GM18870 (cell line): Measurements from ENCODE around the gene RIPK3.
"Not testable (repeated sequence)": the region's sequence is repeated elsewhere in the genome, so short reads cannot be mapped to it uniquely, and the experiment has no call there.

Source experiments
- ATAC-seq: cut with Tn5 transposase; IDR thresholded peaks from one replicate; pipeline ENCODE4 v1.9.1; 2021; ENCODE audit warnings: moderate library complexity; ENCODE audit not compliant: unreplicated experiment

RIPK3 gene

GRCh38 chr14:24348186-24348585 is 8.4 kb upstream of the RIPK3 start:
- no peak for ATAC-seq

GRCh38 chr14:24347134-24347533 is 7.3 kb upstream of the RIPK3 start:
- ATAC-seq: no peak

- no peak for ATAC-seq
These were observed 4.2 kb upstream of the RIPK3 start for GRCh38 chr14:24343795-24344660.

- ATAC-seq: no peak
These were observed 3.1 kb upstream of the RIPK3 start for GRCh38 chr14:24342889-24343288.

GRCh38 chr14:24340606-24341005 is 815 bp upstream of the RIPK3 start:
- ATAC-seq: no peak

- no peak for ATAC-seq
These were observed 948 bp downstream of the RIPK3 start for GRCh38 chr14:24338843-24339242.

GRCh38 chr14:24337824-24338175 is 2.0 kb downstream of the RIPK3 start:
- no peak for ATAC-seq

- ATAC-seq: no peak
These were observed 2.5 kb downstream of the RIPK3 start for GRCh38 chr14:24337144-24337823.

GRCh38 chr14:24335461-24336171 is 4.2 kb downstream of the RIPK3 start:
- no peak for ATAC-seq

GRCh38 chr14:24334431-24335291 is 5.1 kb downstream of the RIPK3 start, which contains the start of gene ADCY4:
TSS of gene ADCY4 (minus strand) at chr14:24335071. CDS start at chr14:24334652, 419 bp downstream.
- ATAC-seq: no peak

- ATAC-seq: peak; percentile 63
These were observed 7.4 kb downstream of the RIPK3 start for GRCh38 chr14:24332268-24332993.

GRCh38 chr14:24331731-24332267 is 8.0 kb downstream of the RIPK3 start:
- no peak for ATAC-seq

GRCh38 chr14:24330973-24331674 is 8.7 kb downstream of the RIPK3 start:
- no peak for ATAC-seq

- no peak for ATAC-seq
These were observed 10.1 kb downstream of the RIPK3 start for GRCh38 chr14:24329736-24330135.

GRCh38 chr14:24329073-24329663 is 10.6 kb downstream of the RIPK3 start:
- ATAC-seq: no peak

- not testable (repeated sequence) for ATAC-seq
These were observed 11.9 kb downstream of the RIPK3 start for GRCh38 chr14:24327914-24328313.

- no peak for ATAC-seq
These were observed 12.5 kb downstream of the RIPK3 start for GRCh38 chr14:24327303-24327702.

GRCh38 chr14:24325963-24326362 is 13.8 kb downstream of the RIPK3 start:
- no peak for ATAC-seq

GRCh38 chr14:24325041-24325530 is 14.7 kb downstream of the RIPK3 start:
- no peak for ATAC-seq
